Activated CD4-positive, alpha-beta memory T cell treated with anti-CD3 and anti-CD28 coated beads, Interleukin-2, amount 10 ng/mL, durations not matched to agents 7 days and 5 days (primary cell): ENCODE measurements around the gene NUDT5. TPM values are rescaled to one million over a fixed set of nuclear protein-coding genes. Genes with fewer than 3 reads are reported as not detected.

Experiments used
- CTCF ChIA-PET: fragments of 350-600 bp; sonication (Branson Sonifier 250); formaldehyde crosslinking; loops from one replicate; lab custom pipeline; 2021; ENCODE audit warnings: antibody characterized with exemption, inconsistent platforms; lab: Charles Lee
- POLR2A ChIA-PET: fragments of 350-600 bp; sonication (Branson Sonifier 250); formaldehyde crosslinking; loops from one replicate; lab custom pipeline; 2021; ENCODE audit warnings: antibody characterized with exemption; lab: Charles Lee
- DNase-seq: peaks from one replicate; pipeline ENCODE4 v3.0.0-alpha.2; 2020
- H3K27ac Mint-ChIP-seq: one replicate; pipeline ENCODE4 v1.8.0; 2021; ENCODE audit warnings: mild to moderate bottlenecking, mixed read lengths
- H3K27me3 Mint-ChIP-seq: one replicate; pipeline ENCODE4 v1.8.0; 2021; ENCODE audit warnings: mixed read lengths
- H3K36me3 Mint-ChIP-seq: one replicate; pipeline ENCODE4 v1.8.0; 2021; ENCODE audit warnings: low read depth, mixed read lengths
- H3K4me1 Mint-ChIP-seq: one replicate; pipeline ENCODE4 v1.8.0; 2021; ENCODE audit warnings: mixed read lengths
- H3K4me3 Mint-ChIP-seq: one replicate; pipeline ENCODE4 v1.8.0; 2021; ENCODE audit warnings: mild to moderate bottlenecking, mixed read lengths
- H3K9me3 Mint-ChIP-seq: one replicate; pipeline ENCODE4 v1.8.0; 2021; ENCODE audit warnings: mixed read lengths
- total RNA-seq, 2 experiments: library from RNA; stranded (reverse); gene quantifications; one replicate each; pipeline ENCODE4 v1.2.3, GENCODE V29; 2021

NUDT5 gene
- total RNA-seq, 2 experiments from 2014 or later, result 91.6 to 91.7 TPM

GRCh38 chr10:12221323-12222298 is 25.9 kb upstream of the NUDT5 start:
- CTCF ChIA-PET, result interaction anchor here (0.7 to 1.2 kb wide), 2 partner anchors 9 to 13 kb away, joined by 3 read pairs; no protein-coding TSS in a partner anchor
- H3K27me3 Mint-ChIP-seq, result no peaks in the 10 kb centered on the region
- POLR2A ChIA-PET, result no interaction called here
- H3K36me3 Mint-ChIP-seq, result peaks cover 67% of the 10 kb centered on the region
- H3K4me1 Mint-ChIP-seq, result peaks cover 3% of the 10 kb centered on the region
- H3K4me3 Mint-ChIP-seq, result no peak overlapping the region
- no peaks in the 10 kb centered on the region for H3K9me3 Mint-ChIP-seq
- peak overlapping the region; percentile 42 for H3K27ac Mint-ChIP-seq
- no peak for DNase-seq

- Mint-ChIP-seq H3K27me3 (no peaks in the 10 kb centered on the region), H3K4me1 (peaks cover 17% of the 10 kb centered on the region), H3K4me3 (no peak overlapping the region), H3K27ac (no peak overlapping the region), H3K9me3 (no peaks in the 10 kb centered on the region), H3K36me3 (peaks cover 52% of the 10 kb centered on the region)
- POLR2A ChIA-PET, result no interaction called here
- DNase-seq, result no peak
- CTCF ChIA-PET, result no interaction called here
Measured at GRCh38 chr10:12218991-12219390, 23.3 kb upstream of the NUDT5 start.

GRCh38 chr10:12214763-12215218 is 19.1 kb upstream of the NUDT5 start:
- peaks cover 55% of the 10 kb centered on the region for H3K36me3 Mint-ChIP-seq
- no peaks in the 10 kb centered on the region for H3K27me3 Mint-ChIP-seq
- DNase-seq, result peak; percentile 33
- peak overlapping the region; percentile 29 for H3K4me3 Mint-ChIP-seq
- peak overlapping the region; percentile 69 for H3K27ac Mint-ChIP-seq
- ChIA-PET CTCF (interaction anchor here (0.6 to 4.8 kb wide), 34 partner anchors 9 to 688 kb away, joined by 3 to 34 read pairs (median 5); partner anchors contain the start of genes CDC123 and NUDT5), POLR2A (interaction anchor here (0.6 to 2.1 kb wide), 4 partner anchors 19 to 503 kb away, joined by 3 to 6 read pairs (median 4); partner anchors contain the start of genes CDC123 and NUDT5)
- no peaks in the 10 kb centered on the region for H3K9me3 Mint-ChIP-seq
- H3K4me1 Mint-ChIP-seq, result peaks cover 19% of the 10 kb centered on the region

DNA sequence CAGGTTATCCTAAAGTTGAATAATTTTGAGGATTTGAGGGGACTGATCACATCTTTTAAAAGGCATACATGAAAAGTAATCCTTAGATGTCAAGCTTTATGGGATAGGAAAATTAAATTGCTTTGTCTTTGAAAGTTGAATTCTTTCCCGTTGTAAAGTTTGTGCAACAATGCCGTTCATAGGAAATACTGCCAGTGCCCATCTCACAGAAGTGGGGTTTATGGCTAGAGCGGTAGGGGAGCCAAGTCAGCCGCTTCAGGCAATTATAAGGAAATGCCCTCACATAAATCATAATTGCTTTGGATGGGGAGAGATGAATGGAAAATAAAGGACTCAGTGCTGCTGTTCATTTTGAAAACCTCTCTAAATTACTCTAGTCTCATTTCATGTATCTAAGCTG is 18.4 kb upstream of the NUDT5 start:
- no peaks in the 10 kb centered on the region for H3K27me3 Mint-ChIP-seq
- peaks cover 19% of the 10 kb centered on the region for H3K4me1 Mint-ChIP-seq
- H3K36me3 Mint-ChIP-seq, result peaks cover 57% of the 10 kb centered on the region
- no peaks in the 10 kb centered on the region for H3K9me3 Mint-ChIP-seq
- no peak for DNase-seq
- H3K4me3 Mint-ChIP-seq, result no peak overlapping the region
- POLR2A ChIA-PET, result interaction anchor here (0.5 to 1.0 kb wide), 2 partner anchors 19 to 66 kb away, joined by 3 read pairs; partner anchors contain the start of genes CDC123 and NUDT5
- H3K27ac Mint-ChIP-seq, result no peak overlapping the region
- CTCF ChIA-PET, result interaction anchor here (0.9 to 4.8 kb wide), 25 partner anchors 8 to 688 kb away, joined by 3 to 34 read pairs (median 5); no protein-coding TSS in a partner anchor

DNA sequence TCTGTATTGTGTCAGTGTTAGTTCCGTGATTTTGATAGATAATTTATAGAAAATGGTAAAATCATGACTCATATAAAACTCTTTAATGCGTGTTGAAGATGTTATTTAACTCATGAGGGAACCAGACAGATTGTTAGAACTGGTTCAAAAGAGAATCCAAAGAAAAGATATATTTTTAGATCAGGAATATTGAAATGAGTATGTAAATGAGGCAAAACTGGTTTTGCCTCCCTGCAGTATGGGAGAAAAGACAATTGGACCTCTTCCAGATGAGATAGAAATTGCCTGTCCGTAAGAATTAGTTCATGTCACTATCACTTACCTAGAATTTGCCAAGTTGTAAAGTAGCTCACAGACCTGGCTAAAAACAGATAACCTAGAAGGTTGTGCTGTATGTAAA is 17.9 kb upstream of the NUDT5 start:
- H3K4me1 Mint-ChIP-seq, result peaks cover 23% of the 10 kb centered on the region
- peaks cover 57% of the 10 kb centered on the region for H3K36me3 Mint-ChIP-seq
- H3K4me3 Mint-ChIP-seq, result no peak overlapping the region
- no peaks in the 10 kb centered on the region for H3K27me3 Mint-ChIP-seq
- H3K27ac Mint-ChIP-seq, result no peak overlapping the region
- POLR2A ChIA-PET, result interaction anchor here (1.0 kb wide), 1 partner anchor 18 kb away, joined by 3 read pairs; the partner anchor contains the start of genes CDC123 and NUDT5
- no peaks in the 10 kb centered on the region for H3K9me3 Mint-ChIP-seq
- CTCF ChIA-PET, result interaction anchor here (1.0 to 4.8 kb wide), 12 partner anchors 8 to 689 kb away, joined by 3 to 34 read pairs (median 9); no protein-coding TSS in a partner anchor
- DNase-seq, result no peak

GRCh38 chr10:12212454-12212853 is 16.8 kb upstream of the NUDT5 start:
- POLR2A ChIA-PET, result interaction anchor here (1.3 kb wide), 1 partner anchor 498 kb away, joined by 3 read pairs; no protein-coding TSS in a partner anchor
- peaks cover 23% of the 10 kb centered on the region for H3K4me1 Mint-ChIP-seq
- H3K27ac Mint-ChIP-seq, result no peak overlapping the region
- peaks cover 61% of the 10 kb centered on the region for H3K36me3 Mint-ChIP-seq
- no peak overlapping the region for H3K4me3 Mint-ChIP-seq
- CTCF ChIA-PET, result interaction anchor here (0.6 to 1.6 kb wide), 3 partner anchors 12 to 143 kb away, joined by 3 to 4 read pairs (median 3); partner anchors contain the start of genes CDC123 and NUDT5
- no peaks in the 10 kb centered on the region for H3K9me3 Mint-ChIP-seq
- no peak for DNase-seq
- H3K27me3 Mint-ChIP-seq, result no peaks in the 10 kb centered on the region

DNA sequence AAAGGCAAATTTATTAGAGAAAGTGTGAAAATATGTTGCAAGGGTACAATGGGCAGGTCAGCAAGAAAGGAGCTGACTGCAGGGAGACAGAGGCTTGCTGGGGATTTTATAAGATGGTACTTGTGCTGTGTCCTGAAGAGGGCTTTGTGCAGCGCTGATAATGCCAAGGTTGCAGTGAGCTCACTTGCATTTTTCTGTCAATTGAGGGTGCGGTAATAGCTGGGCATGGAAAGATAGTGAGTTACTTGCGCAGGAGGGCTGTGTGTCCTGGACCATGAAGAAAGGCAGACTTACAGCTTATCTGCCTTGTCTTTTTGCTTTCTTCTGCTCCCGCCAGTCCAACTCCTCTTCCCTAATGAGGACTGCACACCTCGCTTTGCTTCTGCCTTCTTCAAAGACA is 12.8 kb upstream of the NUDT5 start:
- Mint-ChIP-seq H3K4me1 (peaks cover 13% of the 10 kb centered on the region), H3K27me3 (no peaks in the 10 kb centered on the region), H3K4me3 (no peak overlapping the region), H3K36me3 (peaks cover 62% of the 10 kb centered on the region), H3K9me3 (no peaks in the 10 kb centered on the region), H3K27ac (no peak overlapping the region)
- CTCF ChIA-PET, result interaction anchor here (0.9 kb wide), 1 partner anchor 13 kb away, joined by 3 read pairs; no protein-coding TSS in a partner anchor
- POLR2A ChIA-PET, result interaction anchor here (2.3 kb wide), 1 partner anchor 10 kb away, joined by 10 read pairs; no protein-coding TSS in a partner anchor
- no peak for DNase-seq

GRCh38 chr10:12207114-12207513 is 11.4 kb upstream of the NUDT5 start:
- no peak overlapping the region for H3K27ac Mint-ChIP-seq
- CTCF ChIA-PET, result no interaction called here
- H3K36me3 Mint-ChIP-seq, result peaks cover 64% of the 10 kb centered on the region
- POLR2A ChIA-PET, result interaction anchor here (2.3 kb wide), 1 partner anchor 9 kb away, joined by 10 read pairs; no protein-coding TSS in a partner anchor
- peaks cover 19% of the 10 kb centered on the region for H3K4me1 Mint-ChIP-seq
- H3K4me3 Mint-ChIP-seq, result no peak overlapping the region
- H3K27me3 Mint-ChIP-seq, result no peaks in the 10 kb centered on the region
- no peak for DNase-seq
- no peaks in the 10 kb centered on the region for H3K9me3 Mint-ChIP-seq

GRCh38 chr10:12205082-12205481 is 9.4 kb upstream of the NUDT5 start:
- CTCF ChIA-PET, result interaction anchor here (1.1 to 2.0 kb wide), 2 partner anchors 9 to 10 kb away, joined by 3 to 7 read pairs; no protein-coding TSS in a partner anchor
- peaks cover 35% of the 10 kb centered on the region for H3K4me1 Mint-ChIP-seq
- H3K9me3 Mint-ChIP-seq, result no peaks in the 10 kb centered on the region
- POLR2A ChIA-PET, result interaction anchor here (1.7 kb wide), 1 partner anchor 9 kb away, joined by 5 read pairs; the partner anchor contains the start of genes CDC123 and NUDT5
- no peak overlapping the region for H3K27ac Mint-ChIP-seq
- H3K4me3 Mint-ChIP-seq, result no peak overlapping the region
- no peak for DNase-seq
- H3K27me3 Mint-ChIP-seq, result no peaks in the 10 kb centered on the region
- H3K36me3 Mint-ChIP-seq, result peaks cover 64% of the 10 kb centered on the region

DNA sequence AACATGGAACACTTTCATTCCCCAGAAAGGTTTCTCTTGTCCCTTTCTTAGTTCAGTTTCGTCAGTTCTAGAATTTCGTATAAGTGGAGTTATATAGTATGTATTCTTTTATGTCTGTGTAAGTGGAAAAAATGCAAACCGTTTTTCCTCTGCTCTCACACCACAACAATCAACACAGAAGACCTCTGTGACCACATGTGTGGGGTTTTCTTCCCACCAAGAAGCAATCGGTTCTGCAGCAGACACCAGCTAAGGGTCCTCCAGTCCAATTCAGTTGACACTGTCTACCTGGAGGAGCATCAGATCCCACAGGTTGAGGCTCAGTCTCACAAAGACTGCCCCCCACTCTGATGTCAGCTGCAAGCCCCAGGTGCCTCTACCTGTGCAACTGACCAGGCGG is 6.5 kb upstream of the NUDT5 start:
- Mint-ChIP-seq H3K9me3 (no peaks in the 10 kb centered on the region), H3K27ac (no peak overlapping the region), H3K27me3 (no peaks in the 10 kb centered on the region), H3K4me3 (no peak overlapping the region), H3K4me1 (peaks cover 48% of the 10 kb centered on the region), H3K36me3 (peaks cover 58% of the 10 kb centered on the region)
- ChIA-PET POLR2A (interaction anchor here (1.7 kb wide), 1 partner anchor 72 kb away, joined by 3 read pairs; no protein-coding TSS in a partner anchor), CTCF (interaction anchor here (2.1 kb wide), 1 partner anchor 12 kb away, joined by 12 read pairs; no protein-coding TSS in a partner anchor)
- DNase-seq, result no peak

- POLR2A ChIA-PET, result interaction anchor here (1.7 kb wide), 1 partner anchor 71 kb away, joined by 3 read pairs; no protein-coding TSS in a partner anchor
- Mint-ChIP-seq H3K36me3 (peaks cover 54% of the 10 kb centered on the region), H3K4me3 (no peak overlapping the region), H3K9me3 (no peaks in the 10 kb centered on the region), H3K27me3 (no peaks in the 10 kb centered on the region), H3K4me1 (peaks cover 52% of the 10 kb centered on the region), H3K27ac (peak overlapping the region; percentile 24)
- CTCF ChIA-PET, result interaction anchor here (2.1 kb wide), 1 partner anchor 13 kb away, joined by 12 read pairs; no protein-coding TSS in a partner anchor
- DNase-seq, result no peak
Measured at GRCh38 chr10:12201543-12201942, 5.9 kb upstream of the NUDT5 start.

- Mint-ChIP-seq H3K27ac (peak overlapping the region; percentile 24), H3K36me3 (peaks cover 58% of the 10 kb centered on the region), H3K4me3 (no peak overlapping the region), H3K9me3 (no peaks in the 10 kb centered on the region), H3K4me1 (peaks cover 54% of the 10 kb centered on the region), H3K27me3 (no peaks in the 10 kb centered on the region)
- POLR2A ChIA-PET, result interaction anchor here (0.8 kb wide), 1 partner anchor 71 kb away, joined by 3 read pairs; no protein-coding TSS in a partner anchor
- DNase-seq, result no peak
- CTCF ChIA-PET, result interaction anchor here (0.9 to 4.3 kb wide), 2 partner anchors 14 to 21 kb away, joined by 3 to 22 read pairs; no protein-coding TSS in a partner anchor
Measured at GRCh38 chr10:12200850-12201249, 5.2 kb upstream of the NUDT5 start.
